ENCODE data around the gene EPM2A. TPM values are rescaled to one million over a fixed set of nuclear protein-coding genes. Genes with fewer than 3 reads are reported as not detected.

The EPM2A gene
- total and polyA plus RNA-seq, 2 of the 4 experiments (the other 2 are of a cell fraction) = 2.1 to 4.5 TPM

GRCh38 chr6:145721144-145721543, 14.2 kb downstream of the EPM2A start:
- Histone ChIP-seq H3K4me1 (ENCODE audit: control insufficient read depth, insufficient read depth, low read length) (no peaks in the 10 kb centered on the region), H2AK9ac (replicated peaks; ENCODE audit: low read depth, low read length, poor library complexity) (no peak overlapping the region), H3K4me2 (ENCODE audit: low read depth, low read length) (no peak overlapping the region), H2BK5ac (ENCODE audit: low read depth, low read length, poor library complexity, severe bottlenecking) (no peak overlapping the region), H4K5ac (ENCODE audit: low read depth, low read length) (no peak overlapping the region), H3K56ac (ENCODE audit: extremely low read depth, insufficient read depth, low read length) (no peak overlapping the region), H3K9me3 (ENCODE audit: control insufficient read depth, insufficient read depth, low read length) (0 out of 2 replicates have a peak, but pooled peaks cover 2% of the 10 kb centered on the region), H3K27ac (ENCODE audit: insufficient read depth, low read length) (no peak overlapping the region), H4K91ac (ENCODE audit: insufficient read depth, low read depth, low read length) (no peak overlapping the region), H3K9ac (ENCODE audit: low read depth, low read length) (no peak overlapping the region), H3K18ac (ENCODE audit: low read depth, low read length) (no peak overlapping the region), H3K27me3 (ENCODE audit: control insufficient read depth, insufficient read depth, low read length) (no peaks in the 10 kb centered on the region), H3K14ac (replicated peaks; ENCODE audit: low read depth, low read length) (no peak overlapping the region), H3K79me1 (ENCODE audit: low read depth in 1 of 2, low read length in 2 of 2) (no peaks in the 10 kb centered on the region; a peak in 1 of 4 replicates), H3K9me1 (ENCODE audit: insufficient read depth, low read length) (no peaks in the 10 kb centered on the region), H2BK15ac (ENCODE audit: low read depth, low read length) (no peak overlapping the region), H2AK5ac (ENCODE audit: low read depth, low read length) (no peak overlapping the region), H2BK20ac (ENCODE audit: low read depth, low read length) (no peak overlapping the region), H3K23ac (ENCODE audit: low read depth, low read length) (no peak overlapping the region), H3K4ac (ENCODE audit: low read depth, low read length) (no peak overlapping the region), H3K4me3 (ENCODE audit: insufficient read depth, low read depth, low read length) (no peak overlapping the region), H4K20me1 (ENCODE audit: insufficient read depth, low read length) (no peaks in the 10 kb centered on the region), H4K8ac (ENCODE audit: low read depth in 2 of 2, low read length in 2 of 2) (no peak overlapping the region), H2BK120ac (ENCODE audit: low read depth, low read length) (no peak overlapping the region), H2AFZ (replicated peaks; ENCODE audit: low read length, poor library complexity) (no peak overlapping the region), H3K36me3 (ENCODE audit: control insufficient read depth, insufficient read depth, low read length) (no peaks in the 10 kb centered on the region)
- no peak for DNase-seq
- dilution Hi-C loops (cut with HindIII; ENCODE audit: low sequenced_read_pairs, unreplicated experiment) = no loop called here
- no peak for ATAC-seq (ENCODE audit: low read depth)
- no CpG with 5 or more reads among the region's 3 CpGs for WGBS, 2 experiments (ENCODE audit: extremely low coverage in 2 of 2, insufficient read length in 1 of 2)
- in situ Hi-C loops (cut with MboI; ENCODE audit: low sequenced_read_pairs) = no loop called here
- POLR2A ChIA-PET (ENCODE audit: unreplicated experiment) = no interaction called here
- TF ChIP-seq SMC3 (IDR thresholded peaks at IDR 0.05; ENCODE audit: low read depth, low read length) (no peak), CEBPB (IDR thresholded peaks at IDR 0.05; ENCODE audit: low read depth, low read length) (no peak), CHD1 (IDR thresholded peaks at IDR 0.05; ENCODE audit: low read depth, low read length) (no peak)
- TF ChIP-seq, protein P1, sequence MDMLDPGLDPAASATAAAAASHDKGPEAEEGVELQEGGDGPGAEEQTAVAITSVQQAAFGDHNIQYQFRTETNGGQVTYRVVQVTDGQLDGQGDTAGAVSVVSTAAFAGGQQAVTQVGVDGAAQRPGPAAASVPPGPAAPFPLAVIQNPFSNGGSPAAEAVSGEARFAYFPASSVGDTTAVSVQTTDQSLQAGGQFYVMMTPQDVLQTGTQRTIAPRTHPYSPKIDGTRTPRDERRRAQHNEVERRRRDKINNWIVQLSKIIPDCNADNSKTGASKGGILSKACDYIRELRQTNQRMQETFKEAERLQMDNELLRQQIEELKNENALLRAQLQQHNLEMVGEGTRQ (IDR thresholded peaks at IDR 0.05; ENCODE audit: low read depth, low read length) = no peak
- no TSS peak for BruUV-seq (replicated peaks)
- CTCF ChIA-PET = interaction anchor here (1.1 kb wide), 1 partner anchor 14 kb away, joined by 3 read pairs; the partner anchor contains the start of gene EPM2A
- intact Hi-C loops (cut with micrococcal nuclease) = no loop called here
